HG02571 (cell line): Measurements from ENCODE around the gene ARMH3.
"Not testable (repeated sequence)": the region's sequence is repeated elsewhere in the genome, so short reads cannot be mapped to it uniquely, and the experiment has no call there.

ENCODE experiments used
- ATAC-seq: cut with Tn5 transposase; IDR thresholded peaks from one replicate; pipeline ENCODE4 v1.9.1; 2021; ENCODE audit warnings: mild to moderate bottlenecking, moderate library complexity; ENCODE audit not compliant: unreplicated experiment

ARMH3 gene

DNA sequence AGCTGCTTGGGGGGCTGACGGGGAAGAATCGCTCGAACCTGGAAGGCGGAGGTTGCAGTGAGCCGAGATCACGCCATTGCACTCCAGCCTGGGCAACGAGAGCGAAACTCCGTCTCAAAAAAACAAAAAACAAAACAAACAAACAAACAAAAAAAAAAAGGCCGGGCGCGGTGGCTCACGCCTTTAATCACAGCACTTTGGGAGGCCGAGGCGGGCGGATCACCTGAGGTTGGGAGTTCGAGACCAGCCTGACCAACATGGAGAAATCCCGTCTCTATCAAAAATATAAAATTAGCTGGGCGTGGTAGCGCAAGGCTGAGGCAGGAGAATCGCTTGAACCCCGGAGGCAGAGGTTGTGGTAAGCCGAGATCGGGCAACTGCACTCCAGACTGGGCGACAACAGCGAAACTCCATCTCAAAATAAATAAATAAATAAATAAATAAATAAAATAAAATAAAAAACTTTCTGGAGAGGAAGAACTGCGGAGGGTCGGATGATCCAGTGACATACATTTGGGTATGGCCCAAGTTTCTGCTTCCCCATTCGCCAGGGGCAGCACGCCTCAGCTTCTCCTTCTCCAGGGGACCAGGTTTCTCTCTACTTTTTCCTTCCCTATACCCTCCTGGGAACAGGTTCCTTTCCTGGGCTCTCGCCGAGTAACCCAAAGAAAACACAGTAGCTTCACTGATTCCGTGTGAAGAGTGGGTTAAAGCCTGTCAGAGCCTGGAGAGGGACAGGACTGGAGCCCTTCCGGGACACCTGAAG is 909 bp downstream of the ARMH3 start:
- ATAC-seq, result peak; percentile 9

- ATAC-seq, result no peak
These were observed 9.9 kb downstream of the ARMH3 start for GRCh38 chr10:102046095-102046494.

- ATAC-seq, result no peak
These were observed 10.7 kb downstream of the ARMH3 start for GRCh38 chr10:102045292-102045691.

- ATAC-seq, result no peak
These were observed 15.5 kb downstream of the ARMH3 start for GRCh38 chr10:102040305-102041050.

GRCh38 chr10:102038410-102038809 is 17.6 kb downstream of the ARMH3 start:
- no peak for ATAC-seq

DNA sequence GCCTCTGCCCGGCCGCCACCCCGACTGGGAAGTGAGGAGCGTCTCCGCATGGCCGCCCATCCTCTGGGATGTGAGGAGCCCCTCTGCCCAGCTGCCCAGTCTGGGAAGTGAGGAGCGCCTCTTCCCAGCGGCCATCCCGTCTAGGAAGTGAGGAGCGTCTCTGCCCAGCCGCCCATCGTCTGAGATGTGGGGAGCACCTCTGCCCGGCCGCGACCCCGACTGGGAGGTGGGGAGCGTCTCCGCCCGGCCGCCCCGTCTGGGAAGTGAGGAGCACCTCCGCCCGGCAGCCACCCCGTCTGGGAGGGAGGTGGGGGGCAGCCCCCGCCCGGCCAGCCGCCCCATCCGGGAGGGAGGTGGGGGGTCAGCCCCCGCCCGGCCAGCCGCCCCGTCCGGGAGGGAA is 20.2 kb downstream of the ARMH3 start:
- ATAC-seq, result not testable (repeated sequence)

DNA sequence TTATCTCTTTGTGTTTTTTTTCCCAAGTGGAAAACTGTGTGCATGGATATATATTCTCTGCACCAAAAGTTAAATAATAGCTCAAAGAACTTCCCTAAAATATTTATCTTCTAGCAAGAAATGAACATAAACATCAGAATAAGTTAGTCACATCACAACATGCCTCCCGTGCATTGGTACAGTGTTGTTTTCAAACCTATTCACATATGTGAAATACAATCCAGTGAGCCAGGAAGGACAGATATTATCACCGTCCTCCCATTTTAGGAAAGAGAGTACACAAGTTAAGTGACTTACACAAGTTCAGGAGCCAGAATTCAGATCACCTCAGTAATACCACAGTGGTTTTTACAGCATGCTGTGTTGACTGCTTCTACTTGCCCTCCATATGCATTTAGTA is 22.2 kb downstream of the ARMH3 start:
- ATAC-seq, result no peak

DNA sequence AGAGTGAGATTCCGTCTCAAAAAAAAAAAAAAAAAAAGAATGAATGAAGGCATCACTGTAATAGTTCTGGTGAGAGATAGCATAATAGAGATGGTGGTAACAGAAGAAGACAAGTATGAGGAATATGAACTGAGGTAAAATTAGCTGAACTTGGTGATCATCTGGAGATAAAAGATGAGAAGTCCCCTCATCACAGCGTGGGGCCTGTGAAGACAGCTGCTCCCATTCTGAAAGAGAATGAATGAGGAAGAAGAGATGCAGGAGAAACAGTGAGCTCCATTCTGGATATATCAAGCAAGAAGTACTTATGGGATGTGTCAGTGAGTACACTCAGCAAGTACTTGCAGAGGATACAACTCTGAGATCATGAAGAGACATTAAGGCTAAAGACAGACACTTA is 28.7 kb downstream of the ARMH3 start:
- ATAC-seq, result no peak

DNA sequence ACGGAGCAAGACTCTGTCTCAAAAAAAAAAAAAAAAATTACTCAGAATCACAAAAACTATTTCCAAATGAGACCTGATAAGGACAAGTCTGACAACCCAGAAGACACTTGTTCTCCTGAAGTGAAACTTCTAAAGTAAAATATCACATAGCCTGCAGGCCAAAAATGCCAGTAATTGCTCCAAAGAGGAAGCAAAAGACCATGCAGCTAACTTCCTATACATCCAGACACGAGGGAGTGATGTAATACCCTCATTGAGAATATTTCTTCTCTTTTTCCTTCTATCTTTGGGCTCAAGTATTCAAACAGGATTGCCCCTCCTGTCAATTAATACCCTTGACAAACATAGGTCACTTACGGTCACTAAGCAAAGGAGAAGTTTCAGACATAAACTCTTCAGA is 31.2 kb downstream of the ARMH3 start:
- ATAC-seq, result no peak

DNA sequence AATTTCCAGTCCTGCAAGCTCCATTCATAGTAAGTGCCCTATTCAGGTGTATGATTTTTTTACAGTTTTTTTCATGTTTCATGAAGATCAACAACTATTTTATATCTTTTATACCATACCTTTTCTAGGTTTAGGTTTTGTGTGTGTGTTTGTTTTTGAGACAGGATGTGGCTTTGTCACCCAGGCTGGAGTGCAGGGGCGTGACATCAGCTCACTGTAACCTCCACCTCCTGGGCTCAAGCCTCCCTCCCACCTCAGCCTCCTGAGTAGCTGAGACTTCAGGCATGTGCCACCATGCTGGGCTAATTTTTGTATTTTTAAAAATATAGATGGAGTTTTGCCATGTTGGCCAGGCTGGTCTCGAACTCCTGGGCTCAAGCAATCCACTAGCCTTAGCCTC is 35.0 kb downstream of the ARMH3 start:
- ATAC-seq, result no peak

DNA sequence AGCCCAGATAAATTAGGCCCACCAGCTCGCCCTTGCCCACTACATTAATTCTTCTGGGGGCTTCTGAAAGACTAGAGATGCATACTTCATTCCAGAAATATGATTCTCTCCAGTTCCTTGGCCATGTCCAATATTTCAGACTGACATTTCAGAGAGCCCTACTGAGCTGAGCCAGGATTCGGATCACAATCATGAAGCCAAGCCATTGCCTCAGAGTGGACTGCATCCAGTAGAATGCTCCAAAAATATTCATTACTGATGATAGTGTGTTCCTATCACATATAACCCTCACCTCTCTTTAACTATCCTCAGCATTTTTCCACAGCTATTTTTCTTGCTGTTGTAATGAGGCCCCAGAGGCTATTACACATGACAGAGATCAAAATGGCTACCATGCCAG is 38.7 kb downstream of the ARMH3 start:
- no peak for ATAC-seq

DNA sequence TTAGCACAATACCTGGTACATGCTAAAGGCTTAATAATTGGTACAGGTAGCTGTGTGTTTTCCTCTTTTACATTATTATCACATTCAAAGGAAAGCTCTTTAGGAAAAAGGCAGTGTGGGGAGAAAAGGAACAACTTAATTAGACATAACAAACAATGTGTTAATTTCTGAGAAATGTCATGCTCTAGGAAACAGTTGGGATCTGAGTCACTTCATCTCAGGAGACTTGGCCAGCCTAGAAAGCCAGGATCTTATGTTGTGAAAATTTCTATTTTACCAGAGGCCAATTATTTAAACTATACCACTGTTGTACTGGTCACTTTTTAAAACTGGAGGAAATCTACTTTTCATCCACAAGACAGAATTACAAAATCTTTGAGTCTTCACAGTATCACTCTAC is 39.6 kb downstream of the ARMH3 start:
- no peak for ATAC-seq

DNA sequence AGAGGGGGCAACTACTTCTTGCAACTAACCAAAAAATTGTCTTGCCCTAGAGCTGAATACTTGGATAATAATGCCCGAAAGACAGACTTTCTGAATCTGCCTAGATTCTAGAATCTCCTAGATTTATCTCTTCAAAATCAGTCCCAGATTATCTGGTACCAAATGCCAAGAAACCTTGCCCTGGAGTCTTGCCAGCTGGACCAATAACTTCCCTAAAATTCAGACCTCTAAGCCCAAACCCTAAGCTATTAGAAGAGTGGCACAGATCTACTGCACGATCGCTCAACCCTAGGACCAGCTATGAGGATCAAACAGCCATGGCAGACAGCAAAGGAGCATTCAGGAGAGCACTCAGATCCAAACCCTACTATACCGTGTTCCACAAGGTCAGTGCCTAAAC is 45.0 kb downstream of the ARMH3 start:
- no peak for ATAC-seq

- no peak for ATAC-seq
These were observed 46.1 kb downstream of the ARMH3 start for GRCh38 chr10:102009801-102010425.

DNA sequence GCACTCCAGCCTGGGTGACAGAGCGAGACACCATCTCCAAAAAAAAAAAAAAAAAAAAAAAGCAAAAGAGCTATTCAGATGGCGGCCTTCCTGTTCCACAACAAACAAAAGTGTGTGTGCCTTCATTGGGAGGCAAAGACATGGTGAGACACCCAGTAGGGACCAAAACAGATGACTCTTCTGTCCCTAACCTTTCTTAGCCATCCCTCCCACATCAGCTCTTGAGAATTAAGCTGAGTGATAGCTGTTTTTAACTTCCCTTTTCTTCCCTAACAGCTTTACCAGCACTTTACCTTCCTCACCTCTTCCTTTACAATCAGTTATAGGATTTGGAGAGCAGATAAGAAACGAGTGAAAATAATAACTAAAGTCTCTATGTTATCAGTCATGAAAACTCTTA is 48.2 kb downstream of the ARMH3 start:
- no peak for ATAC-seq

- not testable (repeated sequence) for ATAC-seq
These were observed 48.9 kb downstream of the ARMH3 start for GRCh38 chr10:102007031-102007430.

DNA sequence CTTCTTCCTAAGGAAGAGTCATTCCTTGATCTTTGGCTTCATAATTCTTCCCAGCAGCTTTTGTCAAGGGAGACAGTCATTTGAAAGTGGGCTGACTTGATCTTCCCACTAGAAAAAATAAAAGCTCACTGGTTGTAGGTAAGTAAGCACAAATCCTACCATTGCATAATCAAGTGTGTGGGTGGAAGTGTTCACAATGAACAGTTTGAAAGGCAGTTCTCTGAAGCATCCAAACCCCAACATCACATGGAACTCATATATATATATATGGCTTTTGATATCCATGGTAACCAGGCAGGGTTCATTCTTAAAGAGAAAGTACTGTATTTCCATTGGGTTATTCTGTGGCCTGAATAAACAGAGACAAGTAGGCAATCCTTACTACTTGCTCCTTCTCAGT is 51.6 kb downstream of the ARMH3 start:
- no peak for ATAC-seq

- ATAC-seq, result no peak
These were observed 52.4 kb downstream of the ARMH3 start for GRCh38 chr10:102003541-102003940.

- ATAC-seq, result no peak
These were observed 54.4 kb downstream of the ARMH3 start for GRCh38 chr10:102001435-102002068.

- ATAC-seq, result no peak
These were observed 58.2 kb downstream of the ARMH3 start for GRCh38 chr10:101997803-101998202.

DNA sequence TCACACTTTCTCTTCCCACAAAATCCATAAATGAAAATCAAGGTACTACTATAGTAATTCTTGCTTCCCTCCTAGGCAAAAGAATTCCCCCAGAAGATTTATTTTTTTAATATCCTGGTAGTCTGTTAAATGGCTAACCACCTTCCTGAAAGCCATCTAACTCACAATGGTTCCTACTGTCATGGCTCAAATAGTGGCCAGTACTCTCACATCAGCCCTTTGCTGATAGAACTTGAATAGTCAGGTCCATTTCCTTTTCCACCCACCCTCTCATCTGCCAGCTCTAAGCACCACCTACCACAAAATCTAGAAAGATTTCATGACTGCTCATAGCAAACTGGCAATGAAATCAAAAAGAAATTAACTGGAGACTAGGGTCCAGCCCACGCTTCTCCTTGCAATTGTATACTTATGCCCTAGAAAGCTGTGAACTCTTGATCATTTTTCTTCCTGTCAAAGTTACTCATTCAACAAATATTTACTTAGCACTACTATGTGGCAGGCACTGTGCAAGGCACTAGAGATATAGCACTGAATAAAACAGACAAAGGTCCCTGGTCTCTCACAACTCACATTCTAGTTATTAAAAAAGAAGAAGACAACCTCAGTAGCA is 60.4 kb downstream of the ARMH3 start:
- no peak for ATAC-seq
